A549 (cell line): ENCODE measurements around the gene FGFR3.

Experiments
- ELK1 ChIP-seq: fragments of 150-350 bp; IDR thresholded peaks from 2 replicates; pipeline ENCODE4 v1.6.1; 2014; ENCODE audit warnings: low read depth, mild to moderate bottlenecking, low read length
- POLR2A ChIP-seq: IDR thresholded peaks from 2 replicates; pipeline ENCODE4 v1.6.1; 2012; ENCODE audit warnings: mild to moderate bottlenecking, low read length

DNA sequence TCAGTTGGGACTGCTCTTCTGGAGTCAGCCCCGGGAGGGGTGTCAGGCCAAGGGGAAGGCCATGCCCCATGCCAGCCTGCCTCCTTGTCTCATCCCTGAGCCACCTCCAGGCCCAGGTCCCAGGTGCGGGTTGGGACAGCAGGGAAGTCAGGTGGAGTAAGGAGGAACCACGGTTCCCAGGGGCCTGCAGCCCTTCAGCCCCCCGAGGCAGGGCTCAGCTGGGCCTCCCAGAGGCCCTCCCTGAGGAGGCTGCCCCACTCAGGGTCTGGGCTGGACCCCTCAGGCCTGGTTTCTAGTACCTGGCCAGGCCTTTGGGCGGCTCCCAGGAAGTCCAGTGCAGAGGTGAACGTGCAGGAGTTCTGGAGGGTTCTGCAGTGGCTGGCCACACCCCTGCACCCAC, 23.4 kb upstream of the FGFR3 start:
- no peak for TF ChIP-seq POLR2A
- TF ChIP-seq ELK1: no peak
